ENCODE measurements around the gene CRACR2B. TPM values are rescaled to one million over a fixed set of nuclear protein-coding genes. Genes with fewer than 3 reads are reported as not detected.

Gene CRACR2B
- total and polyA plus RNA-seq, 8 donors = 14.2 to 32.1 (median 21.8) TPM

DNA sequence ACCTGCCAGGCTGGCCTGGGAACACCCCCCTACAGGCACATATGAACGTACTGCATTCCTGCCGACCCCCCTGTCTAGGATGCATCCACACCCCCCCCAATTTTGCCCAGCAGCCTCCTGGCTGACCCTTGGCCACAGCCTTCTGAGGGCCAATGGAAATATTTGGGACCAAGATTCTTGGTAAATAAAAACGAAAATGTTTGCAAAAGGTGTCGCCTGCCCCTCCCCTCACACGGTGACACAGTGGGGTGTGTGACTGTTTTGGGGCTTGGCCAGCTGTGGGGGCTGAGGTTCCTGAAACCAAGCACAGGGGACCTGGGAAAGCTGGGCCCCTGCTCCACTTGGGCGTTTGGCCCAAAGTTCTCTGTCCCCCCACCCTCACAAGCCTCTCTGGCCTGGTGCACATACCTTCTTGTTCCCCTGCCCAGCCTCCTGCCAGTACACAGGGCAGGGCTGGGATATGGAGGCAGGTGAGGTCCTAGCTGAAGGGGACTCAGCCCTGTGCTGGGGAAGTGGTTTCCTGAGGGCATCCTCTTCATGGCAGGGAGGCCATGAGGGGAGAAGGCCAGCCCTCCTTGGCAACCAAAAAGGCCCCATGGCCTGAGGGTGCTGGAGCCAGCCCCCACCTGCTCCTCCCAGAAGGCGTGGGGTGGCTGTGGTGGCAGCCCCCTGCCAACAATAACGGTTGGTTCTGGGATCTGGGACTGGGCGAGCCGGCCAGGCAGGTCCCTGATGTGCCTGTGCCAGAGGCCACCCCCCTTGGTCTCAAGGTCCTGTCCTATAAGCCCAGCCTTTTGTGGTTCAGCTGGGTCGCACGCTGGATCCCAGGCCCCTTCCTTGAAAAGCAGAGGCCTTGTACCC lies 2.1 kb upstream of the CRACR2B start:
- peaks cover 0 to 34% of the 10 kb centered on the region in 2 donors for H3K27me3 ChIP-seq
- H3K4me1 ChIP-seq = peaks cover 51 to 92% of the 10 kb centered on the region in 2 donors
- intact Hi-C loops (cut with DNase I) = no loop called here
- H3K9me3 ChIP-seq = no peaks in the 10 kb centered on the region
- H3K27ac ChIP-seq = peak overlapping the region; percentile 54 to 80
- TF ChIP-seq, protein P1, sequence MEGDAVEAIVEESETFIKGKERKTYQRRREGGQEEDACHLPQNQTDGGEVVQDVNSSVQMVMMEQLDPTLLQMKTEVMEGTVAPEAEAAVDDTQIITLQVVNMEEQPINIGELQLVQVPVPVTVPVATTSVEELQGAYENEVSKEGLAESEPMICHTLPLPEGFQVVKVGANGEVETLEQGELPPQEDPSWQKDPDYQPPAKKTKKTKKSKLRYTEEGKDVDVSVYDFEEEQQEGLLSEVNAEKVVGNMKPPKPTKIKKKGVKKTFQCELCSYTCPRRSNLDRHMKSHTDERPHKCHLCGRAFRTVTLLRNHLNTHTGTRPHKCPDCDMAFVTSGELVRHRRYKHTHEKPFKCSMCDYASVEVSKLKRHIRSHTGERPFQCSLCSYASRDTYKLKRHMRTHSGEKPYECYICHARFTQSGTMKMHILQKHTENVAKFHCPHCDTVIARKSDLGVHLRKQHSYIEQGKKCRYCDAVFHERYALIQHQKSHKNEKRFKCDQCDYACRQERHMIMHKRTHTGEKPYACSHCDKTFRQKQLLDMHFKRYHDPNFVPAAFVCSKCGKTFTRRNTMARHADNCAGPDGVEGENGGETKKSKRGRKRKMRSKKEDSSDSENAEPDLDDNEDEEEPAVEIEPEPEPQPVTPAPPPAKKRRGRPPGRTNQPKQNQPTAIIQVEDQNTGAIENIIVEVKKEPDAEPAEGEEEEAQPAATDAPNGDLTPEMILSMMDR (IDR thresholded peaks at IDR 0.05) = no peak
- H3K4me3 ChIP-seq = no peak overlapping the region
- ATAC-seq (peak; percentile 1), DNase-seq (no peak)
- peaks cover 0 to 32% of the 10 kb centered on the region in 2 donors for H3K36me3 ChIP-seq

DNA sequence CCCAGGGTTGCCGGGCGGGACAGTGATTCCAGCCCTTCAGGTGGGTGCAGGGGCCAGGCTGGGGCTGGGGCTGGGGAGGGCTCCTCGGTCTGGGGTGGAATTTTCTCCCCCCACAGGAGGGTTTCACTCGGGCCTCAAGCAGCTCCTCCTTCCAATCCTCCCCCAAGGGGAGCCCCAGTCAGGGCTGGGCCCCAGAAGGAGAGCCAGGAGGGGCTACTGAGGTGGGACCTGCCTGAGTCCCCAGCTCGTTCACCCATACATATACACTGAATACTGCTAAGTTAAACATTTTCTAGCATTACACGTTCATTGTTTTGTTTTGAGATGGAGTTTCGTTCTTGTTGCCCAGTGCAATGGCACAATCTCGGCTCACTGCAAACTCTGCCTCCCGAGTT lies 1.5 kb upstream of the CRACR2B start:
- peaks cover 6 to 41% of the 10 kb centered on the region in 2 donors for H3K27me3 ChIP-seq
- ATAC-seq (no peak), DNase-seq (no peak)
- intact Hi-C loops (cut with DNase I) = no loop called here
- TF ChIP-seq, protein P1 (IDR thresholded peaks at IDR 0.05) = no peak
- peak overlapping the region in 1 of 2 donors; percentile 53 for H3K4me3 ChIP-seq
- peak overlapping the region; percentile 54 to 80 for H3K27ac ChIP-seq
- peaks cover 51 to 92% of the 10 kb centered on the region in 2 donors for H3K4me1 ChIP-seq
- peaks cover 0 to 32% of the 10 kb centered on the region in 2 donors for H3K36me3 ChIP-seq
- no peaks in the 10 kb centered on the region for H3K9me3 ChIP-seq

DNA sequence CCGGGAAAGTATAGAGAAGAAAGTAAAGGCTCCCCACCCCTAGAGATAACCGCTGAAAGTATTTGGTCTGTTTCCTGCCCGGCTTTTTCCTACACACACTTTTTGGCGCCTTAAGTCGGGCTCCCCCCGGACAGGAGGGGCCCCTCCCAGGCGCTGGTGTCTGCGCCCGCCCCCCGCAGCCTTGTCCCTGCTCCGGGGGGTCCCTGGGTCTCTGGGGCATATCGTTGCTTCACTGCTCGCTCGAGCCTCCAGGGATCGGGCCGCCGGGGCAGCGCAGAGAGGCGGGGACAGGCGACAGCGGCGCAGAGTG lies 928 bp upstream of the CRACR2B start:
- Histone ChIP-seq H3K4me1 (peaks cover 47 to 92% of the 10 kb centered on the region in 2 donors), H3K4me3 (peak overlapping the region; percentile 32 to 53), H3K27me3 (peaks cover 7 to 45% of the 10 kb centered on the region in 2 donors), H3K36me3 (peaks cover 0 to 32% of the 10 kb centered on the region in 2 donors), H3K9me3 (no peaks in the 10 kb centered on the region), H3K27ac (peak overlapping the region; percentile 58 to 80)
- intact Hi-C loops (cut with DNase I) = no loop called here
- DNase-seq = no peak
- TF ChIP-seq, protein P1 (IDR thresholded peaks at IDR 0.05) = no peak
- no peak for ATAC-seq

DNA sequence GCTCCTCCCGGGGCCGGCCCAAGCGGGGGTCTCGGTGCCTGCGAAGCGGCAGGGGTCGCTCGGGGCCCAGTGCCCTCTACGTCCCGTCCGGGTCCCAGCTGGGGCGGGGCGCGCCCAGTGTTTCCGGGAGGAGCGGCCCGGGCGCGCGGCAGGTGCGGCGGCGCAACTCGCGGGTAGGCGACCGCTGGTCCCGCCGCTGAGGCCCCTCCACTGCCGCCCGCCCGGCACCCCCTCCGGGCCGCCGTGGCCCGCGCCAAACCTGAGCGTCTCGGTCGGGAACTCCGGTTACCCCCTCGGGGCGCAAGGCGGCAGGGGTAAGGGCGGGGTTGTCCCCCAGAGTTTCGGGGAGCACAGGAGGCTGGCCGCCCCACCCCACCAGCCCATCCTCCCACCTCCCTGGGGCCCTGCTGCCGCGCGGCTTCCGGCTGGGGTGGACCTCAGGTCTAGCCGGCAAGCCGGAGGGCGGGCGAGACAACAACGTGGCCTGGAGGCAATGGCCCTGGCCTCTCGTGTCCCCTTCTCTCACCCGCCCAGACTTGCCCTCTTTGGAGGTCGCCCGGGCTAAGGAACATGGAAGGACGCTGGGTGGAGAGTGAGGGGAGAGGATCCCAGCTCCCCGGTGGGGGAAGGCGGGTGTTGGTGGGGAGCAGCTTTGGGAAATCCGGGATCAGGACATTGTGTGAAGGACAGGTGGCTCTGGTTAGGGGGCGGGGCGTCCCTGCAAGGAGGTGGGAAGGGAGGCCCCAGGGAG lies 398 bp upstream of the CRACR2B start:
- Histone ChIP-seq H3K27me3 (peaks cover 7 to 45% of the 10 kb centered on the region in 2 donors), H3K4me1 (peaks cover 44 to 92% of the 10 kb centered on the region in 2 donors), H3K36me3 (peaks cover 0 to 30% of the 10 kb centered on the region in 2 donors), H3K27ac (peak overlapping the region; percentile 58 to 80), H3K9me3 (no peaks in the 10 kb centered on the region), H3K4me3 (peak overlapping the region; percentile 32 to 53)
- intact Hi-C loops (cut with DNase I) = no loop called here
- peak in 1 of 4 donors; percentile 90 for DNase-seq
- ATAC-seq = peak; percentile 7
- TF ChIP-seq, protein P1 (IDR thresholded peaks at IDR 0.05) = no peak

Data from left lung (tissue), 10 donors.